Esophagus squamous epithelium (tissue), 5 donors: Measurements from ENCODE around the gene RIMBP2. TPM values are rescaled to one million over a fixed set of nuclear protein-coding genes. Genes with fewer than 3 reads are reported as not detected.

Source experiments
- DNase-seq: peaks from one replicate; lab custom pipeline; 2025; lab: John Stamatoyannopoulos, UW
- H3K27ac ChIP-seq, 4 donors: fragments of 200-600 bp; sonication (generic); one replicate each; pipeline ENCODE4 v1.5.1; 2016 to 2019; ENCODE audit warnings: mild to moderate bottlenecking in 1 of 4
- H3K27me3 ChIP-seq, 4 donors: fragments of 200-600 bp; sonication (generic); 1 replicate in 3 of 4; 2 replicates in 1 of 4; pipeline versions ENCODE4 v1.5.1 to v1.6.0; 2017 to 2021; ENCODE audit warnings: antibody characterized with exemption in 1 of 4
- H3K36me3 ChIP-seq, 3 donors: fragments of 200-600 bp; sonication (generic); one replicate each; pipeline ENCODE4 v1.5.1; 2016 to 2019
- H3K4me1 ChIP-seq, 3 donors: fragments of 200-600 bp; sonication (generic); one replicate each; pipeline ENCODE4 v1.5.1; 2017 to 2019
- H3K4me3 ChIP-seq, 4 donors: fragments of 200-600 bp; sonication (generic); 1 replicate in 3 of 4; 2 replicates in 1 of 4; pipeline ENCODE4 v1.5.1; 2016 to 2019; ENCODE audit warnings: mild to moderate bottlenecking in 2 of 4, moderate library complexity in 1 of 4
- H3K9me3 ChIP-seq, 3 donors: fragments of 200-600 bp; sonication (generic); one replicate each; pipeline ENCODE4 v1.5.1; 2016 to 2019
- POLR2A ChIP-seq, 4 donors: fragments of 450-650 bp; IDR thresholded peaks; one replicate each; pipeline ENCODE4 v1.6.1; 2017; ENCODE audit warnings: antibody characterized with exemption in 4 of 4, mild to moderate bottlenecking in 4 of 4, moderate library complexity in 3 of 4
- whole genome bisulfite sequencing, 2 donors: methylation state at CpG; one replicate each; pipeline ENCODE4 v1.1.5; 2018; 5-methylcytosine and 5-hydroxymethylcytosine counted together
- intact Hi-C: fragments of 100-400 bp; cut with DNase I; formaldehyde crosslinking; loops from one replicate; pipeline ENCODE4 v1.15.0; 2022
- total RNA-seq, 4 donors: library from RNA; depleted of rRNA; stranded (reverse); fragments of >200 nt; gene quantifications; one replicate each; pipeline ENCODE4 v1.1.0, GENCODE V29; 2016
- TF ChIP-seq, protein P1 (sequence below), 6 experiments: fragments of 450-650 bp in 4 of 6; fragments of 200-600 bp in 2 of 6; sonication (generic) in 2 of 6; IDR thresholded peaks; one replicate each; pipeline ENCODE4 v1.5.1; 2016 to 2019; ENCODE audit warnings: antibody characterized with exemption in 6 of 6, mild to moderate bottlenecking in 4 of 6, moderate library complexity in 4 of 6
- donor health status: DM: yes; HTN: yes; CAD: no.

Gene RIMBP2
- total RNA-seq, 4 donors from 2014 or later = 0.08 to 0.76 (median 0.46) TPM

DNA sequence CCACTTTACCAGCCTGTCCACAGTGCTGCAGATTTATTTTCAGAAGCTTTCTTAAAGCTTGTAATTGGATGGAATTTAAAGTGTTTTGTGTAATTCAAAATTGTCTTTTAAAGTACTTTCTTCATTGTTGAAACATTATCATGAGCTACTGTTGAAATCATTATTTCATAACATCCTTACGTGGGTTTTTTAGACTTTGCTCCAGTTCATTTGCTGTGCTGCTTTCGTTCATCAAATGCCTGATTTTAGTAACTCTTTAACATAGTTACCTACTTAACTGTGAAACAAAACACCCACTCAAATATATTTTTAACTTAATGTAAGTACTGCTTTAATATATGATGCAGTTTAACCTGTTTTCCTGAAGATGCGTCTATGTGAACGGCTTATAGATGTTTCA is 330.9 kb downstream of the RIMBP2 start:
- 66 to 67% methylated on average over 4 of the region's 4 CpGs for WGBS, 2 donors
- no peak overlapping the region for H3K4me3 ChIP-seq
- H3K27ac ChIP-seq = no peak overlapping the region
- peaks cover 0 to 2% (median 0%) of the 10 kb centered on the region in 4 donors for H3K27me3 ChIP-seq
- intact Hi-C loops = no loop called here
- no peak for DNase-seq
- no peaks in the 10 kb centered on the region for H3K36me3 ChIP-seq
- TF ChIP-seq, protein P1, sequence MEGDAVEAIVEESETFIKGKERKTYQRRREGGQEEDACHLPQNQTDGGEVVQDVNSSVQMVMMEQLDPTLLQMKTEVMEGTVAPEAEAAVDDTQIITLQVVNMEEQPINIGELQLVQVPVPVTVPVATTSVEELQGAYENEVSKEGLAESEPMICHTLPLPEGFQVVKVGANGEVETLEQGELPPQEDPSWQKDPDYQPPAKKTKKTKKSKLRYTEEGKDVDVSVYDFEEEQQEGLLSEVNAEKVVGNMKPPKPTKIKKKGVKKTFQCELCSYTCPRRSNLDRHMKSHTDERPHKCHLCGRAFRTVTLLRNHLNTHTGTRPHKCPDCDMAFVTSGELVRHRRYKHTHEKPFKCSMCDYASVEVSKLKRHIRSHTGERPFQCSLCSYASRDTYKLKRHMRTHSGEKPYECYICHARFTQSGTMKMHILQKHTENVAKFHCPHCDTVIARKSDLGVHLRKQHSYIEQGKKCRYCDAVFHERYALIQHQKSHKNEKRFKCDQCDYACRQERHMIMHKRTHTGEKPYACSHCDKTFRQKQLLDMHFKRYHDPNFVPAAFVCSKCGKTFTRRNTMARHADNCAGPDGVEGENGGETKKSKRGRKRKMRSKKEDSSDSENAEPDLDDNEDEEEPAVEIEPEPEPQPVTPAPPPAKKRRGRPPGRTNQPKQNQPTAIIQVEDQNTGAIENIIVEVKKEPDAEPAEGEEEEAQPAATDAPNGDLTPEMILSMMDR (IDR thresholded peaks at IDR 0.05) = no peak
- TF ChIP-seq POLR2A (IDR thresholded peaks at IDR 0.05) = no peak
- H3K9me3 ChIP-seq = no peaks in the 10 kb centered on the region
- no peaks in the 10 kb centered on the region for H3K4me1 ChIP-seq

DNA sequence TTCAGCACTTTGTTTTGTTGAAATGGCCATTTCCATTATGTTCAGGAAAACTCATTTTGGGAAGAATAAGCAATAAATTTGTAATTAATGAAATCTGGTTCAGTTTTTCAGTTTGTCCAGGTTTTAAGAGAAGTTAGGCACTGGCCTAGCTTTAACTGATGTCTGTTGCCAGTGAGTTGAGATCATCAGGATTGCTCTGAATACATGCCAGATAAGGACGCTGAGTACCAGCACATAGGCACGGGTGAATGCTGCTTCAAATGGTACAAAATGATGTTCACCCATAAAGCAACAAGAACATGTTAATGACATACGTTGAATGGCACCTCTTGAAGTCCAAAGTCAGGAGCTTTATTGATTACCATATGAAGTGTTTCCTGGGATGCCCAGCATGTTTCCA is 331.9 kb downstream of the RIMBP2 start:
- Histone ChIP-seq H3K27ac (no peak overlapping the region), H3K9me3 (no peaks in the 10 kb centered on the region), H3K4me3 (no peak overlapping the region), H3K36me3 (no peaks in the 10 kb centered on the region), H3K27me3 (peaks cover 0 to 4% (median 0%) of the 10 kb centered on the region in 4 donors), H3K4me1 (no peaks in the 10 kb centered on the region)
- no peak for DNase-seq
- intact Hi-C loops = no loop called here
- 64 to 69% methylated on average over 3 of the region's 3 CpGs for WGBS, 2 donors
- TF ChIP-seq, protein P1 (IDR thresholded peaks at IDR 0.05) = no peak
- TF ChIP-seq POLR2A (IDR thresholded peaks at IDR 0.05) = no peak

DNA sequence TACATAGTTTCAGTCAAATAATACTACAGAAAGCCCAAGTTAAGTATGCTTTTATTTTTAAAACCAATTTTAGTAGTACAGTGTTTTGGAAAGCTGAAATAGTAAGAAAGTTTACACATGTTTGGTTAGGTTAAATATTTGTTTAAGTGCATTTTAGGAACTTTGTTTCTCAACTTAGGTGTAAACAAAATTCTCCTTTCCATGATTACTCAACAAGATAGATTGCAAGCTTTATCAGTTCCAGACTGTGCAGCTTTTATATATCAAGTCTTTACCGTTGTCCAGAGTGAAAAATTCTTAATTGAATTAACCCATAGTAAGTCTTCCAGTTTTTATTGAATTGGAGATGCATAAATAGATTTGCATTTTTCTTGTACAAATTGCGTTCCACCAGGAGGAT is 333.3 kb downstream of the RIMBP2 start:
- intact Hi-C loops = no loop called here
- TF ChIP-seq POLR2A (IDR thresholded peaks at IDR 0.05) = no peak
- TF ChIP-seq, protein P1 (IDR thresholded peaks at IDR 0.05) = no peak

DNA sequence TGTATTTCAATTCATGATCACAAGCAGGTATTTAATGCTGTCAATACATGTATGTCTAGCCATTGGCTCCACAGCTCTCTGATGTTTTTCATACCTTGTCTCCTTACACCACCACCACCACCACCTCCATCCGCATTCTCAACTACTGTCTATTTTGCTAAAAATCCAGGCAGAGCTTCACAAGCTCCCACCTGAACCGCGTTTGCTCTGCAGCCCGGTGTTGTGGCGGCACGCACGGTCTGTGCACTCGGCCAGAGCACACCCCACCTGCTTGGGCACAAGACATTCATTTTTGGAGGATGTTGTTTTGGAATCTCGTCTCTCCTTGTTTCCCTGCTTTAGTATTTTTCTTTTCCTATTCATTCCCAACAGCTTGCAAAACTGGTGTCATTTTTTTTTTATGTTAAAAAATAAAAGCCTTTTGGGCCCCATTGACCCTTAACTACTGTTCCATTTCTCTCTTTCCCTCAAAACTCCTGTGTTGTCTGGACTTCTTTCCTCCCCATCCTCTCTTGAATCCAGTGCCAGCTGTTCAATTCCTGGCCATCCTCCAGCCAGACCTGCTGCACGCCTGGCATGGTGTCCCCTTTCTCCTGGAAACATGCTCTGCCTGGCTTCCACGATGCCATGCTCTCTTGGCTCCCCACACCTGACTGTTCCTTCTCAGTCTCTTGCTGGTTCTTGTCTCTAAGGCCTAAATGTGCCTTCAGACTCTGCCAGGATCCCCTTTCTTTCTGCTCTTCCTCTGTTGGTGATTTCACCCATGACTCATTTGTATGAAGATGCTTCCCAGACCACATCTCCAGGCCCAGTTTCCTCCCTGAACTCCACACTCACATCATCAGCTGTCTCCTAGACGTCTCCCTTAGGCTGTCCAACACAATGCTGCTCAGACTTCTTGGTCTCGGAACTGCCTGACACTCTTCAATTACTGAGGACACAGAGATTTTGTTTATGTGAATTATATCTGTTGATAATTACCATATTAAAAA is 340.5 kb downstream of the RIMBP2 start:
- no peak for DNase-seq
- Histone ChIP-seq H3K36me3 (no peaks in the 10 kb centered on the region), H3K27me3 (peaks cover 0 to 46% (median 0%) of the 10 kb centered on the region in 4 donors), H3K4me1 (peaks cover 0 to 13% (median 0%) of the 10 kb centered on the region in 3 donors), H3K4me3 (no peak overlapping the region), H3K9me3 (no peaks in the 10 kb centered on the region), H3K27ac (no peak overlapping the region)
- intact Hi-C loops = no loop called here
- WGBS, 2 donors = 74 to 77% methylated on average over 13 of the region's 13 CpGs
- TF ChIP-seq POLR2A (IDR thresholded peaks at IDR 0.05) = no peak
- TF ChIP-seq, protein P1 (IDR thresholded peaks at IDR 0.05) = no peak

More for the DNA sequence above, 333.3 kb downstream of the RIMBP2 start:
- no peak overlapping the region for H3K27ac ChIP-seq
- no peaks in the 10 kb centered on the region for H3K36me3 ChIP-seq
- DNase-seq = no peak
- no peaks in the 10 kb centered on the region for H3K4me1 ChIP-seq
- WGBS, 2 donors = 68% methylated on average over 2 of the region's 2 CpGs
- no peak overlapping the region for H3K4me3 ChIP-seq
- no peaks in the 10 kb centered on the region for H3K9me3 ChIP-seq
- H3K27me3 ChIP-seq = peaks cover 0 to 4% (median 0%) of the 10 kb centered on the region in 4 donors

DNA sequence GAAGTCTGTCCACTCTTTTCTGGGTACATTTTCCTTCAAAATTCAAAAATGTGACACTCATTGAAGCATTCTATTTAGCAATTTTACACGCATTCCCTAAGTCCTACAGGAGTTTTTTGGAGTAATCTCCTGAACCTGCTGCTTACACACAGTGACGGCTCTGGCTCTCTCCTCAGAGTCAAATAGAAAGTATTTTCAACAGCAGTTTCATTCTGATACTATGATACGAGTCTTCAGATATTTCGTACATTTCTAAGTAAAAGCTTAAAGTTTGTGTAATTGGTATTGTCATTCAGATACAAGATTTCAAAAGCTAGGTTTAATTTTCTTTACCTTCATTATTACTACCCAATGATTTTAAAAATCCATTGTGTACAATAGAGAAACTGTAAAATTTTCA is 342.0 kb downstream of the RIMBP2 start:
- Histone ChIP-seq H3K27me3 (peaks cover 0 to 49% (median 0%) of the 10 kb centered on the region in 4 donors), H3K27ac (no peak overlapping the region), H3K4me1 (peaks cover 0 to 14% (median 0%) of the 10 kb centered on the region in 3 donors), H3K9me3 (no peaks in the 10 kb centered on the region), H3K36me3 (no peaks in the 10 kb centered on the region), H3K4me3 (no peak overlapping the region)
- WGBS, 2 donors = 63 to 93% methylated on average over 4 of the region's 4 CpGs
- TF ChIP-seq, protein P1 (IDR thresholded peaks at IDR 0.05) = no peak
- no peak for TF ChIP-seq POLR2A (IDR thresholded peaks at IDR 0.05)
- intact Hi-C loops = no loop called here
- no peak for DNase-seq
